WTC11 (cell line): Measurements from ENCODE around the gene CDR2. TPM values are rescaled to one million over a fixed set of nuclear protein-coding genes. Genes with fewer than 3 reads are reported as not detected.

ENCODE experiments used
- ATAC-seq: fragments of 200-7000 bp; cut with Tn5 transposase; 2 replicates; pipeline ENCODE4 v1.10.0; 2021; ENCODE audit warnings: mild to moderate bottlenecking, moderate library complexity
- CTCF ChIA-PET: fragments of 300-600 bp; sonication (Branson Sonifier 250); formaldehyde crosslinking; loops from one replicate; lab custom pipeline; 2021; ENCODE audit warnings: antibody characterized with exemption; lab: Charles Lee
- POLR2A ChIA-PET: fragments of 350-600 bp; sonication (Branson Sonifier 250); formaldehyde crosslinking; loops from one replicate; lab custom pipeline; 2021; ENCODE audit warnings: antibody characterized with exemption; lab: Charles Lee
- DNase-seq: peaks from one replicate; pipeline ENCODE4 v3.0.0; 2021; ENCODE audit warnings: low spot score
- H3K27ac Mint-ChIP-seq: 2 replicates; pipeline ENCODE4 v1.8.0; 2021; ENCODE audit warnings: mixed read lengths
- H3K27me3 Mint-ChIP-seq: 2 replicates; pipeline ENCODE4 v1.8.0; 2021; ENCODE audit warnings: low read depth, mild to moderate bottlenecking, moderate library complexity, mixed read lengths
- H3K36me3 Mint-ChIP-seq: 2 replicates; pipeline ENCODE4 v1.8.0; 2021; ENCODE audit warnings: mixed read lengths
- H3K4me1 Mint-ChIP-seq: 2 replicates; pipeline ENCODE4 v1.8.0; 2022; ENCODE audit warnings: mixed read lengths
- H3K4me3 Mint-ChIP-seq: 2 replicates; pipeline ENCODE4 v1.8.0; 2021; ENCODE audit warnings: mild to moderate bottlenecking, moderate library complexity, mixed read lengths
- H3K9me3 Mint-ChIP-seq: 2 replicates; pipeline ENCODE4 v1.8.0; 2021; ENCODE audit warnings: mixed read lengths
- ELF4 ChIP-seq: sonication (generic); formaldehyde crosslinking; IDR thresholded peaks from 2 replicates; pipeline ENCODE4 v1.8.1; 2022; ENCODE audit warnings: low read depth, mild to moderate bottlenecking, moderate library complexity, missing genetic modification reagents
- ETV6 ChIP-seq: sonication (generic); formaldehyde crosslinking; IDR thresholded peaks from 2 replicates; pipeline ENCODE4 v1.8.1; 2022; ENCODE audit warnings: mild to moderate bottlenecking, missing genetic modification reagents
- IRF2 ChIP-seq: sonication (generic); formaldehyde crosslinking; IDR thresholded peaks from 2 replicates; pipeline ENCODE4 v1.8.0; 2022; ENCODE audit warnings: low read depth, missing genetic modification reagents, borderline replicate concordance
- KAT7 ChIP-seq: sonication (generic); formaldehyde crosslinking; IDR thresholded peaks from 2 replicates; pipeline ENCODE4 v1.8.1; 2023; ENCODE audit warnings: missing genetic modification reagents, mild to moderate bottlenecking, borderline replicate concordance
- MYBL2 ChIP-seq: sonication (generic); formaldehyde crosslinking; IDR thresholded peaks from 2 replicates; pipeline ENCODE4 v1.8.1; 2023; ENCODE audit warnings: mild to moderate bottlenecking, moderate library complexity, missing genetic modification reagents
- NFYB ChIP-seq: sonication (generic); formaldehyde crosslinking; conservative IDR thresholded peaks from 2 replicates; pipeline ENCODE4 v1.8.0; 2022; ENCODE audit warnings: low read depth, missing genetic modification reagents
- PRDM15 ChIP-seq: sonication (generic); formaldehyde crosslinking; IDR thresholded peaks from 2 replicates; pipeline ENCODE4 v1.8.0; 2022; ENCODE audit warnings: missing genetic modification reagents
- PRRX2 ChIP-seq: fragments of 250-450 bp; sonication (Bioruptor Pico); IDR thresholded peaks from 2 replicates; pipeline ENCODE4 v1.8.0; 2021; ENCODE audit warnings: mild to moderate bottlenecking
- SMAD3 ChIP-seq: sonication (generic); formaldehyde crosslinking; IDR thresholded peaks from 2 replicates; pipeline ENCODE4 v1.8.0; 2022; ENCODE audit warnings: missing genetic modification reagents, mild to moderate bottlenecking, borderline replicate concordance
- TP53 ChIP-seq: sonication (generic); formaldehyde crosslinking; IDR thresholded peaks from 2 replicates; pipeline ENCODE4 v1.8.1; 2023; ENCODE audit warnings: mild to moderate bottlenecking, missing genetic modification reagents
- ZBTB21 ChIP-seq: sonication (generic); formaldehyde crosslinking; IDR thresholded peaks from 2 replicates; pipeline ENCODE4 v1.8.1; 2023; ENCODE audit warnings: mild to moderate bottlenecking, missing genetic modification reagents, borderline replicate concordance
- ZNF232 ChIP-seq: sonication (generic); formaldehyde crosslinking; IDR thresholded peaks from 2 replicates; pipeline ENCODE4 v1.8.0; 2022; ENCODE audit warnings: mild to moderate bottlenecking, missing genetic modification reagents
- ZNF317 ChIP-seq: sonication (generic); formaldehyde crosslinking; IDR thresholded peaks from 2 replicates; pipeline ENCODE4 v1.8.1; 2023; ENCODE audit warnings: low read depth, mild to moderate bottlenecking, moderate library complexity, missing genetic modification reagents, borderline replicate concordance
- ZNF396 ChIP-seq: fragments of 250-450 bp; sonication (Bioruptor Pico); IDR thresholded peaks from 2 replicates; pipeline ENCODE4 v1.8.0; 2021; ENCODE audit warnings: mild to moderate bottlenecking, moderate library complexity, borderline replicate concordance
- ZNF416 ChIP-seq: fragments of 250-450 bp; sonication (Bioruptor Pico); IDR thresholded peaks from 2 replicates; pipeline ENCODE4 v1.9.0; 2021; ENCODE audit warnings: mild to moderate bottlenecking, inconsistent platforms
- total RNA-seq: library from RNA; stranded (reverse); gene quantifications from 3 replicates; pipeline ENCODE4 v1.2.3, GENCODE V29; 2021
- TF ChIP-seq, protein P1 (sequence below): fragments of 250-450 bp; sonication (Bioruptor Pico); IDR thresholded peaks from 2 replicates; pipeline ENCODE4 v1.9.0; 2021; ENCODE audit warnings: mild to moderate bottlenecking
- TF ChIP-seq, protein P2 (sequence below): fragments of 250-450 bp; sonication (Bioruptor Pico); IDR thresholded peaks from 2 replicates; pipeline ENCODE4 v1.9.0; 2021; ENCODE audit warnings: moderate library complexity, mild to moderate bottlenecking, inconsistent platforms, borderline replicate concordance
- TF ChIP-seq, protein P3 (sequence below): sonication (generic); formaldehyde crosslinking; IDR thresholded peaks from 2 replicates; pipeline ENCODE4 v1.8.1; 2023; ENCODE audit warnings: mild to moderate bottlenecking, missing genetic modification reagents, moderate library complexity

CDR2 gene
- total RNA-seq, 1 experiment from 2014 or later, result 40.9 TPM

DNA sequence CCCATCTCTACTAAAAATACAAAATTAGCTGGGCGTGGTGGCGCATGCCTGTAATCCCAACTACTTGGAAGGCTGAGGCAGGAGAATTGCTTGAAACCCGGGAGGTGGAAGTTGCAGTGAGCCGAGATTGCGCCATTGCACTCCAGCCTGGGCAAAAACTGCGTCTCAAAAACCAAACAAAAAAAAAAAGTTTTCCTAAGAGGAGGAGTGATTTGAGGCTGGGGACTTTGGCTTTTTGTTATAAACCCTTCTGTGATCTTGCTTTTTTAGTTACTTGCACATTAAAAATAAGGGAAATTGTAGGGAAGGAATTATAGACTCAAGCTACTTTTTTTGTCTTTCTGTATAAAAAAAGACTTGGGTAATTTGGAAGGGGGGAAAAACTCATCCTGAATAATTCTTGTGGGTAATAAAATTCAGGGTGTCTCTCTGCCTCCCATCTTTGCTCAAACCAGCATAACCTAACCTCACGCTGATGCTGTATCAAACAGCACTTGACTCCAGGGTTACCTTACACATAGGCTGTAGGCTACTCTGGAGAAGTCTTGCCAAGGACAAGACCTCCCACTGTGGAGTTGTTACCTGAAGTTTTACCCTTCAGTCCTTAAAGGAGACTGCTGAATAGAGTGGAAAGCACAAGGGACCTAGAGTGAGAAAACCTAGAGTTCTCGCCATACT is 1.7 kb upstream of the CDR2 start:
- ChIA-PET POLR2A (interaction anchor here (1.5 kb wide), 1 partner anchor 11 kb away, joined by 12 read pairs; no protein-coding TSS in a partner anchor), CTCF (interaction anchor here (1.0 to 1.1 kb wide), 2 partner anchors 1076 to 1217 kb away, joined by 3 to 4 read pairs; no protein-coding TSS in a partner anchor)
- DNase-seq, result no peak
- Mint-ChIP-seq H3K27me3 (peaks cover 16% of the 10 kb centered on the region), H3K27ac (no peak overlapping the region), H3K36me3 (peaks cover 7% of the 10 kb centered on the region), H3K4me3 (peak overlapping the region; percentile 90), H3K9me3 (no peaks in the 10 kb centered on the region), H3K4me1 (peaks cover 39% of the 10 kb centered on the region)
- ATAC-seq, result no peak
- no peak for TF ChIP-seq ZBTB21 (CRISPR knock-in tag)

GRCh38 chr16:22375117-22375962 is 921 bp upstream of the CDR2 start:
- CTCF ChIA-PET, result interaction anchor here (0.8 to 1.0 kb wide), 2 partner anchors 54 to 1216 kb away, joined by 3 to 6 read pairs; no protein-coding TSS in a partner anchor
- Mint-ChIP-seq H3K27ac (peak overlapping the region; percentile 92), H3K4me3 (peak overlapping the region; percentile 90), H3K27me3 (peaks cover 16% of the 10 kb centered on the region), H3K4me1 (peaks cover 46% of the 10 kb centered on the region), H3K36me3 (peaks cover 7% of the 10 kb centered on the region), H3K9me3 (no peaks in the 10 kb centered on the region)
- POLR2A ChIA-PET, result interaction anchor here (0.8 to 1.5 kb wide), 2 partner anchors 11 to 1217 kb away, joined by 3 to 12 read pairs; partner anchors contain the start of gene LDAF1
- ATAC-seq (peak; percentile 3; the same call in 1 of the 2 replicates), DNase-seq (no peak)
- TF ChIP-seq ZNF416 (no peak), SMAD3 (CRISPR knock-in tag) (no peak), ETV6 (CRISPR knock-in tag) (peak; percentile 50; the same call in 1 of the 2 replicates), ZNF396 (CRISPR knock-in tag) (no peak), TP53 (no peak), ZNF317 (CRISPR knock-in tag) (no peak)
- TF ChIP-seq, protein P1, sequence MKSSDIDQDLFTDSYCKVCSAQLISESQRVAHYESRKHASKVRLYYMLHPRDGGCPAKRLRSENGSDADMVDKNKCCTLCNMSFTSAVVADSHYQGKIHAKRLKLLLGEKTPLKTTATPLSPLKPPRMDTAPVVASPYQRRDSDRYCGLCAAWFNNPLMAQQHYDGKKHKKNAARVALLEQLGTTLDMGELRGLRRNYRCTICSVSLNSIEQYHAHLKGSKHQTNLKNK (CRISPR knock-in tag), result no peak
- TF ChIP-seq, protein P2, sequence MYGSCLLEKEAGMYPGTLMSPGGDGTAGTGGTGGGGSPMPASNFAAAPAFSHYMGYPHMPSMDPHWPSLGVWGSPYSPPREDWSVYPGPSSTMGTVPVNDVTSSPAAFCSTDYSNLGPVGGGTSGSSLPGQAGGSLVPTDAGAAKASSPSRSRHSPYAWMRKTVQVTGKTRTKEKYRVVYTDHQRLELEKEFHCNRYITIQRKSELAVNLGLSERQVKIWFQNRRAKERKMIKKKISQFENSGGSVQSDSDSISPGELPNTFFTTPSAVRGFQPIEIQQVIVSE (CRISPR knock-in tag), result no peak

DNA sequence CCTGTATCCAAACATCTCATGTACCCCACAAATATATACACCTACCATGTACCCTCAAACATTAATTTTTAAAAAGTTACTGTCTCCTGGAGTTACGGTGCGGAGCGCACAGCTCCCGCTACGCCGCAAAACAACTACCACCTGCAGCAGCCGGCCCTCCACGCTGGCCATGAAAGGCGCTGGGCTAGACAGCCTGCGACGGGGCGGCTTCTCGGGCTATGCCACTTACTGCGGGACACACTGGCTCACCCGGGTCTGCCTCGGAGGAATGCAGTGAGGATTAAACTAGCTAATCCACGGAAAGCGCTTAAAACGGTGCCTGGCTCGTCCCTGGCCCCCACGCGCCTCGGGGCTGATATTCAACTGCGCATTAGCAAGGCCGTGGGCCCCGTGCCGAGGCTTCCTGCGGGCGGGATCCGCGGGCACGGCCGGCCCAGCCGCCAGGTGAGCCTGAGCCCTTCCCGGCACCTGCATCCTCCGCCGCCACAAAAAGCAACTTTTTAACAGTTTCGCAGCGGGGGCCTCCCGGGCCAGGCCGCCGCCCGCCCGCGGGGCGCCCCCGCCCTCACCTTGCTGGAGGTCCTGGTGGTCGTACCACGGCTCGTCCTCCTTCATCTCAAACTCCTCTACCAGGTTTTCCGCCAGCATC is 633 bp downstream of the CDR2 start:
- Mint-ChIP-seq H3K27me3 (peaks cover 16% of the 10 kb centered on the region), H3K27ac (peak overlapping the region; percentile 24), H3K9me3 (no peaks in the 10 kb centered on the region), H3K4me1 (peaks cover 58% of the 10 kb centered on the region), H3K4me3 (peak overlapping the region; percentile 90), H3K36me3 (peaks cover 7% of the 10 kb centered on the region)
- TF ChIP-seq IRF2 (CRISPR knock-in tag) (no peak), PRDM15 (peak; percentile 51; the same call in 1 of the 2 replicates), ZNF232 (CRISPR knock-in tag) (0 out of 2 replicates have a peak, but pooled peaks have one; percentile 36), KAT7 (CRISPR knock-in tag) (peak; percentile 45; the same call in 1 of the 2 replicates), PRRX2 (CRISPR knock-in tag) (no peak), ELF4 (CRISPR knock-in tag) (no peak), NFYB (CRISPR knock-in tag) (no peak), MYBL2 (CRISPR knock-in tag) (peak; percentile 9; the same call in 1 of the 2 replicates)
- TF ChIP-seq, protein P3, sequence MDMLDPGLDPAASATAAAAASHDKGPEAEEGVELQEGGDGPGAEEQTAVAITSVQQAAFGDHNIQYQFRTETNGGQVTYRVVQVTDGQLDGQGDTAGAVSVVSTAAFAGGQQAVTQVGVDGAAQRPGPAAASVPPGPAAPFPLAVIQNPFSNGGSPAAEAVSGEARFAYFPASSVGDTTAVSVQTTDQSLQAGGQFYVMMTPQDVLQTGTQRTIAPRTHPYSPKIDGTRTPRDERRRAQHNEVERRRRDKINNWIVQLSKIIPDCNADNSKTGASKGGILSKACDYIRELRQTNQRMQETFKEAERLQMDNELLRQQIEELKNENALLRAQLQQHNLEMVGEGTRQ, result 0 out of 2 replicates have a peak, but pooled peaks have one; percentile 9
- peak; percentile 1; the same call in 1 of the 2 replicates for ATAC-seq
- ChIA-PET POLR2A (no interaction called here), CTCF (interaction anchor here (0.6 to 1.1 kb wide), 3 partner anchors 55 to 1073 kb away, joined by 3 to 4 read pairs (median 3); no protein-coding TSS in a partner anchor)
- DNase-seq, result peak; percentile 42
